Neural progenitor cell (in vitro differentiated cells): ENCODE measurements around the gene SLC38A9. TPM values are rescaled to one million over a fixed set of nuclear protein-coding genes. Genes with fewer than 3 reads are reported as not detected.

Source experiments
- DNase-seq: peaks from one replicate; pipeline ENCODE4 v3.0.0-alpha.2; 2016; ENCODE audit warnings: low spot score
- H2AFZ ChIP-seq: fragments of 200-600 bp; sonication (generic); replicated peaks from 2 replicates; pipeline ENCODE4 v1.6.1; 2016; ENCODE audit warnings: antibody characterized with exemption
- H3F3A ChIP-seq: fragments of 200-600 bp; sonication (generic); 2 replicates; pipeline ENCODE4 v1.6.1; 2016; ENCODE audit warnings: antibody characterized with exemption, low read depth
- H3K27ac ChIP-seq: fragments of 200-600 bp; sonication (generic); 2 replicates; pipeline ENCODE4 v1.5.1; 2016; ENCODE audit warnings: mild to moderate bottlenecking
- H3K27me3 ChIP-seq: fragments of 200-600 bp; sonication (generic); 2 replicates; pipeline ENCODE4 v1.6.1; 2016; ENCODE audit warnings: mild to moderate bottlenecking, moderate library complexity
- H3K36me3 ChIP-seq: fragments of 200-600 bp; sonication (generic); 2 replicates; pipeline ENCODE4 v1.5.1; 2016
- H3K4me1 ChIP-seq: fragments of 200-600 bp; sonication (generic); 2 replicates; pipeline ENCODE4 v1.6.1; 2016; ENCODE audit warnings: mixed run types
- H3K4me2 ChIP-seq: fragments of 200-600 bp; sonication (generic); 2 replicates; pipeline ENCODE4 v1.6.1; 2016
- H3K4me3 ChIP-seq: fragments of 200-600 bp; sonication (generic); 2 replicates; pipeline ENCODE4 v1.5.1; 2016
- H3K79me2 ChIP-seq: fragments of 200-600 bp; sonication (generic); 2 replicates; pipeline ENCODE4 v1.6.1; 2016; ENCODE audit warnings: low read depth
- H3K9ac ChIP-seq: fragments of 200-600 bp; sonication (generic); 2 replicates; pipeline ENCODE4 v1.6.1; 2016
- H3K9me3 ChIP-seq: fragments of 200-600 bp; sonication (generic); 2 replicates; pipeline ENCODE4 v1.5.1; 2016; ENCODE audit warnings: low read depth
- H4K20me1 ChIP-seq: fragments of 200-600 bp; sonication (generic); 2 replicates; pipeline ENCODE4 v1.6.1; 2016; ENCODE audit warnings: low read depth
- H3K27ac Mint-ChIP-seq: 3 replicates; pipeline ENCODE4 v1.8.0; 2021; ENCODE audit warnings: mixed read lengths
- H3K27me3 Mint-ChIP-seq: 2 replicates; pipeline ENCODE4 v1.8.0; 2022; ENCODE audit warnings: low read depth, mild to moderate bottlenecking, inconsistent platforms, moderate library complexity, mixed read lengths; ENCODE audit not compliant: insufficient read depth
- H3K36me3 Mint-ChIP-seq: 3 replicates; pipeline ENCODE4 v1.8.0; 2021; ENCODE audit warnings: mixed read lengths
- H3K4me1 Mint-ChIP-seq: 3 replicates; pipeline ENCODE4 v1.8.0; 2021; ENCODE audit warnings: mixed read lengths
- H3K4me3 Mint-ChIP-seq: 3 replicates; pipeline ENCODE4 v1.8.0; 2021; ENCODE audit warnings: mild to moderate bottlenecking, moderate library complexity, mixed read lengths
- H3K9me3 Mint-ChIP-seq: 3 replicates; pipeline ENCODE4 v1.8.0; 2020; ENCODE audit warnings: mixed read lengths
- CTCF ChIP-seq: fragments of 200-600 bp; sonication (generic); IDR thresholded peaks from 2 replicates; pipeline ENCODE4 v1.5.1; 2017; ENCODE audit warnings: antibody characterized with exemption, mild to moderate bottlenecking
- EZH2 ChIP-seq: fragments of 200-600 bp; sonication (generic); IDR thresholded peaks from 2 replicates; pipeline ENCODE4 v1.6.1; 2017; ENCODE audit warnings: antibody characterized with exemption, mild to moderate bottlenecking, moderate library complexity
- EZH2phosphoT487 ChIP-seq: fragments of 200-600 bp; sonication (generic); IDR thresholded peaks from 2 replicates; pipeline ENCODE4 v1.6.1; 2017; ENCODE audit warnings: antibody characterized with exemption
- total RNA-seq: library from RNA; depleted of rRNA; stranded (reverse); fragments of >200 nt; gene quantifications from 2 replicates; pipeline ENCODE4 v1.2.3, GENCODE V29; 2015; ENCODE audit warnings: low replicate concordance

The SLC38A9 gene
- total RNA-seq, 1 donor from 2014 or later = 57.7 TPM

- no peak for TF ChIP-seq EZH2
- no peak for TF ChIP-seq CTCF
- no peak for TF ChIP-seq EZH2phosphoT487
- no peaks in the 10 kb centered on the region for H3K9me3 ChIP-seq
These were observed 119.0 kb downstream of the SLC38A9 start for GRCh38 chr5:55593115-55593472.

GRCh38 chr5:55592388-55593114, 119.6 kb downstream of the SLC38A9 start:
- H3K27me3 ChIP-seq = no peaks in the 10 kb centered on the region
- Mint-ChIP-seq H3K9me3 (peaks cover 3% of the 10 kb centered on the region), H3K27ac (no peak overlapping the region), H3K4me1 (peaks cover 2% of the 10 kb centered on the region), H3K4me3 (no peak overlapping the region), H3K36me3 (no peaks in the 10 kb centered on the region), H3K27me3 (no peaks in the 10 kb centered on the region)
- no peaks in the 10 kb centered on the region for H3K79me2 ChIP-seq
- no peaks in the 10 kb centered on the region for H3K9me3 ChIP-seq
- no peaks in the 10 kb centered on the region for H3K36me3 ChIP-seq
- DNase-seq = no peak
- no peaks in the 10 kb centered on the region for H4K20me1 ChIP-seq
- H3K4me2 ChIP-seq = no peak overlapping the region
- peaks cover 5% of the 10 kb centered on the region for H3K4me1 ChIP-seq
- no peak overlapping the region for H3K27ac ChIP-seq
- no peaks in the 10 kb centered on the region for H3F3A ChIP-seq
- no peak for TF ChIP-seq CTCF
- no peak for TF ChIP-seq EZH2phosphoT487
- TF ChIP-seq EZH2 = no peak
- H3K4me3 ChIP-seq = no peak overlapping the region
- no peak overlapping the region for H2AFZ ChIP-seq
- no peak overlapping the region for H3K9ac ChIP-seq

More at GRCh38 chr5:55593115-55593472, 119.0 kb downstream of the SLC38A9 start:
- Histone ChIP-seq H3K27ac (no peak overlapping the region), H3K4me1 (peaks cover 5% of the 10 kb centered on the region), H2AFZ (no peak overlapping the region), H3F3A (no peaks in the 10 kb centered on the region), H4K20me1 (no peaks in the 10 kb centered on the region), H3K4me2 (no peak overlapping the region), H3K4me3 (no peak overlapping the region), H3K79me2 (no peaks in the 10 kb centered on the region), H3K9ac (no peak overlapping the region), H3K27me3 (no peaks in the 10 kb centered on the region), H3K36me3 (no peaks in the 10 kb centered on the region)
- no peak for DNase-seq
- Mint-ChIP-seq H3K4me3 (no peak overlapping the region), H3K9me3 (peaks cover 3% of the 10 kb centered on the region), H3K36me3 (no peaks in the 10 kb centered on the region), H3K27ac (no peak overlapping the region), H3K27me3 (no peaks in the 10 kb centered on the region), H3K4me1 (peaks cover 6% of the 10 kb centered on the region)

GRCh38 chr5:55591686-55592085, 120.4 kb downstream of the SLC38A9 start:
- peaks cover 5% of the 10 kb centered on the region for H3K4me1 ChIP-seq
- no peak overlapping the region for H3K27ac Mint-ChIP-seq
- no peaks in the 10 kb centered on the region for H4K20me1 ChIP-seq
- no peaks in the 10 kb centered on the region for H3K36me3 Mint-ChIP-seq
- no peak overlapping the region for H3K4me3 ChIP-seq
- H3K9ac ChIP-seq = no peak overlapping the region
- H3F3A ChIP-seq = no peaks in the 10 kb centered on the region
- no peaks in the 10 kb centered on the region for H3K4me1 Mint-ChIP-seq
- no peak overlapping the region for H3K4me3 Mint-ChIP-seq
- peaks cover 3% of the 10 kb centered on the region for H3K9me3 Mint-ChIP-seq
- H3K36me3 ChIP-seq = no peaks in the 10 kb centered on the region
- DNase-seq = no peak
- no peaks in the 10 kb centered on the region for H3K79me2 ChIP-seq
- no peaks in the 10 kb centered on the region for H3K27me3 ChIP-seq
- H3K9me3 ChIP-seq = no peaks in the 10 kb centered on the region
- H3K27ac ChIP-seq = no peak overlapping the region
- peak overlapping the region; percentile 68 for H2AFZ ChIP-seq
- no peaks in the 10 kb centered on the region for H3K27me3 Mint-ChIP-seq
- TF ChIP-seq EZH2phosphoT487 = no peak
- TF ChIP-seq CTCF = no peak
- no peak for TF ChIP-seq EZH2
- H3K4me2 ChIP-seq = no peak overlapping the region
